GM12891 (cell line): ENCODE measurements around the gene GRB14.

Source experiments
- PAX5 ChIP-seq: IDR thresholded peaks from 2 replicates; pipeline ENCODE4 v1.6.1; 2011; ENCODE audit warnings: low read length, moderate library complexity, mild to moderate bottlenecking; ENCODE audit not compliant: insufficient read depth, severe bottlenecking
- POLR2A ChIP-seq: IDR thresholded peaks from 2 replicates; pipeline ENCODE4 v1.6.1; 2011; ENCODE audit warnings: low read depth, low read length, control low read depth
- POLR2AphosphoS5 ChIP-seq: IDR thresholded peaks from 2 replicates; pipeline ENCODE4 v1.6.1; 2011; ENCODE audit warnings: low read depth, low read length, control low read depth
- POU2F2 ChIP-seq: IDR thresholded peaks from 2 replicates; pipeline ENCODE4 v1.6.1; 2011; ENCODE audit warnings: low read depth, mild to moderate bottlenecking, control low read depth, low read length, moderate library complexity
- SPI1 ChIP-seq: IDR thresholded peaks from 2 replicates; pipeline ENCODE4 v1.6.1; 2011; ENCODE audit warnings: low read depth, low read length, control low read depth
- TAF1 ChIP-seq: IDR thresholded peaks from 2 replicates; pipeline ENCODE4 v1.6.1; 2011; ENCODE audit warnings: low read depth, low read length, control low read depth

DNA sequence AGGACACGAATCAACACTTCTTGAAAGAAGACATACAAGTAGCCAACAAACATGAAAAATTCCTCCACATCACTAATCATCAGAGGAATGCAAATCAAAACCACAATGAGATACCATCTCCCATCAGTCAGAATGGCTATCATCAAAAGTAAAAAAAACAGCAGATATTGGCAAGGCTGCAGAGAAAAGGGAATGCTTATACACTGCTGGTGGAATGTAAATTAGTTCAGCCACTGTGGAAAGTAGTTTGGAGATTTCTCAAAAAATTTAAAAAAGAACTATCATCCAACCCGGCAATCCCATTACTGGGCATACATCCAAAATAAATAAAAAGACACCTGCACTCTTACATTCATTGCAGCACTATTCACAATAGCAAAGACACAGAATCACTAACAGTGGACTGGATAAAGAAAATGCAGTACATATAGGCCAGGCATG is 78.7 kb downstream of the GRB14 start:
- TF ChIP-seq POLR2A (no peak), TAF1 (no peak), POLR2AphosphoS5 (no peak), PAX5 (no peak), SPI1 (no peak), POU2F2 (no peak)
